ENCODE measurements around the gene OCEL1.
A peak's percentile ranks its signal among the peaks of the same experiment; 100 is the strongest.
"Not testable (repeated sequence)": the region's sequence is repeated elsewhere in the genome, so short reads cannot be mapped to it uniquely, and the experiment has no call there.

OCEL1 gene

DNA sequence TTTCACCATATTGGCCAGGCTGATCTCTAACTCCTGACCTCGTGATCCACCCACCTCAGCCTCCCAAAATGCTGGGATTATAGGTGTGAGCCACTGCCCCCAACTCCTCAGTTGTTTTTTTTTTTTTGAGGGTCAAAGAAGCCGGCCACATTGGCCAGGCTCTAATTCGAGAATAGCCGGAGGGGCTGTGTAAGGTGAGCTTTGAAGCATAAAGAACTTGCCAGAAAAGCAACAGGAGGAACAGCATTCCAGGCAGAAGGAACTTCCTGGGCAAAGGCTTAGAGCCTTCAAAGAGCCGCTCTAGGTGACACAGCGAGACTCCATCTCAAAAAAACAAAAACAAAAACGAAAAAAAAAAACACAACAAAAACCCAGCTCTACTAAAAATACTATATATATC is 40.0 kb downstream of the OCEL1 start:
- FAIRE-seq, result no peak

DNA sequence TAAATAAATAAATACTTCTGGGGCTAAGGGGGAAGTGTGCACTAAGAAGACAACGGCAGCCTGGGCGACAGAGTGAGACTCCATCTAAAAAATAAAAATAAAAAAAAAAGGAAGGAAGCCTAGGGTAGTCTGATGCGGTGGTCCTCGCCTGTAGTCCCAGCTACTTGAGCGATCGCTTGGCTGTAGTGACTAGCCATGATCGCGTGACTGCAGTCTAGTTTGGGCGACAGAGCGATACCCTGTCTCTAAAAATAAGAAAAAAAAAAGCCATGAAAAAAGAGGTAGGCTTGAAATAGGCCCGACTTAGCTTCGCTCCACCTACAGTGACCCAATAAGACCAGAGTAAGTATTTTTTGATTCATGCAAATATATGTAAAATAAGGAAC is 40.6 kb downstream of the OCEL1 start:
- FAIRE-seq, result no peak

DNA sequence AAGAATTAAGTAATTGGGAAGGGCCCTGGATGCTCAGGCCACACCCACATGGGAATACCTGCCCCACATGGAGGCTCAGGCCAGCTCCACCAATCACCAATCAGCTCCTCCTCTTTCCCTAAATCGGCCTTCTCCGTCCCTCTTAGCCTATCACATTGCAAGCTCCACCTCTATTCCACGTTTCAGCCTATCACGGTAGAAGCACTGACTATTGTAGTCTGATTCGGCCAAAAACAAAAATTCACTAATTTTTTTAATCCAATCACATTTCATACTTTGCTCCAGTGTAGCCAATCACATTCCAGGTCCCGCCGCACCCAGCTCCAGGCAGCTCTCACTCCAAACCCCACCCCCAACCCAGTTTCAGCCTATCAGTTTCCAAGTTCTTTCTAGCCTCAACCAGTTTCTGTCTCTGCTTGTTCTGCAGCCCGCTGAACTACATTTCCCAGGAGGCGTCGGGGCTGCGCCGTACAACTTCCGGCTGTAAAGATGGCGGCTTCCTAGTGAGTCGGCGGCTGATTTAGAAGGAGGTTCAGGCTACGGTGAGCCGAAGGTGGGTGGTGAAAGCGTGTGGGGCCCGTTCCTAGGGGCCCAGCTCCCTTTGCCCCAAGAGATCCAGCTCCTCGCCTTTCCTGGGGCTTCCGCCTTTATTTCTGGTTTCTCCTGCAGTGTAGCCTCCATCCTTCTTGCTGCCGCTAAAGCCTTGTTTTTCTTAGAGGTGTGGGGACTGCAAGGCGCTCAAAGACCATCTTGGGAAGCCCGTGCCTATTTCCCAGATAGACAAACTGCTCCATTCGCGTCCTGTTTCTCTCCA is 41.2 kb downstream of the OCEL1 start, which contains the start of gene BABAM1:
TSS of gene BABAM1 (plus strand) at position 469 of the 814 bp plus-strand sequence. CDS start 1,364 bp downstream, outside the sequence.
- FAIRE-seq, result peak; percentile 100

DNA sequence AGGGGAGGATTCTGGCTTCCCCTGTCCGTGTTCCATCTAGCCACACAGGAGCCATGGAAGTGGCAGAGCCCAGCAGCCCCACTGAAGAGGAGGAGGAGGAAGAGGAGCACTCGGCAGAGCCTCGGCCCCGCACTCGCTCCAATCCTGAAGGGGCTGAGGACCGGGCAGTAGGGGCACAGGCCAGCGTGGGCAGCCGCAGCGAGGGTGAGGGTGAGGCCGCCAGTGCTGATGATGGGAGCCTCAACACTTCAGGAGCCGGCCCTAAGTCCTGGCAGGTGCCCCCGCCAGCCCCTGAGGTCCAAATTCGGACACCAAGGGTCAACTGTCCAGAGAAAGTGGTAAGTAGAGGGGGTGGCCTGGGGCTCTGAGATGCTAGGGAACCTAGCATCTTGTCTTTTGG is 42.7 kb downstream of the OCEL1 start:
- no peak for FAIRE-seq

DNA sequence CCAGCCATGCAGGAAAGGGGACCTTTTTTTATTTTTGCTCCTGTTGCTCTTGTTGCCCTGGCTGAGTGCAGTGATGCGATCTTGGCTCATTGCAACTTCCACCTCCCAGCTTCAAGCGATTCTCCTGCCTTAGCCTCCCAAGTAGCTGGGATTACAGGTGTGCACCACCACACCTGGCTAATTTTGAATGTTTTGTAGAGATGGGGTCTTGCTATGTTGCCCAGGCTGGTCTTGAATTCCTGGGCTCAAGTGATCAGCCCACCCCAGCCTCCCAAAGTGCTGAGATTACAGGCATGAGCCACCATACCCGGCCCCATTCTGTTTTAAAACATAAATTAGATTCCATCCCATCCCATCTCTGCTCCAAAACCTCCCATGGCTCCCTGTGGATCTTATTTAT is 48.9 kb downstream of the OCEL1 start:
- not testable (repeated sequence) for FAIRE-seq

- FAIRE-seq, result no peak
These were observed 49.6 kb downstream of the OCEL1 start for GRCh38 chr19:17275441-17276175.
